Activated naive CD4-positive, alpha-beta T cell treated with anti-CD3 and anti-CD28 coated beads for 36 hours (primary cell): ENCODE measurements around the gene SF3A1. TPM values are rescaled to one million over a fixed set of nuclear protein-coding genes. Genes with fewer than 3 reads are reported as not detected.
"Not testable (repeated sequence)": the region's sequence is repeated elsewhere in the genome, so short reads cannot be mapped to it uniquely, and the experiment has no call there.

Experiments used
- CTCF ChIA-PET: fragments of 350-600 bp; sonication (Branson Sonifier 250); formaldehyde crosslinking; loops from one replicate; lab custom pipeline; 2021; ENCODE audit warnings: antibody characterized with exemption; lab: Charles Lee
- DNase-seq: peaks from one replicate; pipeline ENCODE4 v3.0.0-alpha.2; 2020
- H3K27ac Mint-ChIP-seq: one replicate; pipeline ENCODE4 v1.8.0; 2021; ENCODE audit warnings: mild to moderate bottlenecking, mixed read lengths
- H3K27me3 Mint-ChIP-seq: one replicate; pipeline ENCODE4 v1.8.0; 2021; ENCODE audit warnings: low read depth, mixed read lengths
- H3K36me3 Mint-ChIP-seq: one replicate; pipeline ENCODE4 v1.8.0; 2021; ENCODE audit warnings: low read depth, mixed read lengths
- H3K4me1 Mint-ChIP-seq: one replicate; pipeline ENCODE4 v1.8.0; 2021; ENCODE audit warnings: low read depth, mixed read lengths
- H3K4me3 Mint-ChIP-seq: one replicate; pipeline ENCODE4 v1.8.0; 2021; ENCODE audit warnings: mild to moderate bottlenecking, moderate library complexity, mixed read lengths
- H3K9me3 Mint-ChIP-seq: one replicate; pipeline ENCODE4 v1.8.0; 2021; ENCODE audit warnings: mixed read lengths
- intact Hi-C: fragments of 100-400 bp; cut with micrococcal nuclease; formaldehyde crosslinking; loops from one replicate; pipeline ENCODE4 v1.15.1; 2023
- total RNA-seq, 2 experiments: library from RNA; stranded (reverse); gene quantifications; one replicate each; pipeline ENCODE4 v1.2.3, GENCODE V29; 2021

SF3A1 gene
- total RNA-seq, 2 experiments from 2014 or later: 274 to 276 TPM

GRCh38 chr22:30340911-30341685 is 15.6 kb downstream of the SF3A1 start:
- CTCF ChIA-PET: interaction anchor here (1.0 to 1.4 kb wide), 3 partner anchors 28 to 54 kb away, joined by 3 read pairs; no protein-coding TSS in a partner anchor
- Mint-ChIP-seq H3K9me3 (no peaks in the 10 kb centered on the region), H3K4me1 (peaks cover 15% of the 10 kb centered on the region), H3K36me3 (peaks cover 74% of the 10 kb centered on the region), H3K27me3 (no peaks in the 10 kb centered on the region), H3K27ac (no peak overlapping the region), H3K4me3 (no peak overlapping the region)
- intact Hi-C loops: no loop called here
- no peak for DNase-seq

GRCh38 chr22:30338802-30339201 is 17.9 kb downstream of the SF3A1 start:
- Mint-ChIP-seq H3K27ac (no peak overlapping the region), H3K36me3 (peaks cover 78% of the 10 kb centered on the region), H3K27me3 (no peaks in the 10 kb centered on the region), H3K9me3 (no peaks in the 10 kb centered on the region), H3K4me1 (peaks cover 25% of the 10 kb centered on the region), H3K4me3 (no peak overlapping the region)
- no peak for DNase-seq
- CTCF ChIA-PET: no interaction called here
- intact Hi-C loops: no loop called here

GRCh38 chr22:30338341-30338740 is 18.4 kb downstream of the SF3A1 start:
- H3K9me3 Mint-ChIP-seq, H3K4me3 Mint-ChIP-seq, intact Hi-C loops, DNase-seq, H3K27ac Mint-ChIP-seq, H3K27me3 Mint-ChIP-seq, CTCF ChIA-PET: not testable (repeated sequence)
- Mint-ChIP-seq H3K36me3 (peaks cover 78% of the 10 kb centered on the region), H3K4me1 (peaks cover 28% of the 10 kb centered on the region)

- H3K9me3 Mint-ChIP-seq: no peaks in the 10 kb centered on the region
- no peaks in the 10 kb centered on the region for H3K27me3 Mint-ChIP-seq
- peaks cover 80% of the 10 kb centered on the region for H3K36me3 Mint-ChIP-seq
- H3K4me3 Mint-ChIP-seq: no peak overlapping the region
- intact Hi-C loops: no loop called here
- CTCF ChIA-PET: interaction anchor here (0.6 kb wide), 1 partner anchor 49 kb away, joined by 3 read pairs; no protein-coding TSS in a partner anchor
- H3K27ac Mint-ChIP-seq: peak overlapping the region; percentile 36
- H3K4me1 Mint-ChIP-seq: peaks cover 33% of the 10 kb centered on the region
- no peak for DNase-seq
These were observed 19.3 kb downstream of the SF3A1 start for GRCh38 chr22:30337461-30337778.

- no peaks in the 10 kb centered on the region for H3K27me3 Mint-ChIP-seq
- no peaks in the 10 kb centered on the region for H3K9me3 Mint-ChIP-seq
- no peak for DNase-seq
- intact Hi-C loops: no loop called here
- H3K36me3 Mint-ChIP-seq: peaks cover 80% of the 10 kb centered on the region
- H3K4me3 Mint-ChIP-seq: no peak overlapping the region
- peaks cover 33% of the 10 kb centered on the region for H3K4me1 Mint-ChIP-seq
- CTCF ChIA-PET: interaction anchor here (1.3 kb wide), 1 partner anchor 48 kb away, joined by 8 read pairs; no protein-coding TSS in a partner anchor
- H3K27ac Mint-ChIP-seq: peak overlapping the region; percentile 36
These were observed 19.8 kb downstream of the SF3A1 start for GRCh38 chr22:30336752-30337460.

- Mint-ChIP-seq H3K4me3 (no peak overlapping the region), H3K4me1 (peaks cover 33% of the 10 kb centered on the region)
- CTCF ChIA-PET: interaction anchor here (1.3 kb wide), 1 partner anchor 13 kb away, joined by 3 read pairs; no protein-coding TSS in a partner anchor
These were observed 21.5 kb downstream of the SF3A1 start for GRCh38 chr22:30335236-30335635.

GRCh38 chr22:30334646-30335045 is 22.0 kb downstream of the SF3A1 start:
- DNase-seq: no peak
- H3K36me3 Mint-ChIP-seq: peaks cover 70% of the 10 kb centered on the region
- H3K27me3 Mint-ChIP-seq: no peaks in the 10 kb centered on the region
- no peaks in the 10 kb centered on the region for H3K9me3 Mint-ChIP-seq
- CTCF ChIA-PET: interaction anchor here (0.7 to 1.3 kb wide), 2 partner anchors 11 to 14 kb away, joined by 3 read pairs; no protein-coding TSS in a partner anchor
- H3K4me1 Mint-ChIP-seq: peaks cover 33% of the 10 kb centered on the region
- peak overlapping the region; percentile 83 for H3K27ac Mint-ChIP-seq
- no peak overlapping the region for H3K4me3 Mint-ChIP-seq
- intact Hi-C loops: no loop called here

More at GRCh38 chr22:30335236-30335635, 21.5 kb downstream of the SF3A1 start:
- peak overlapping the region; percentile 83 for H3K27ac Mint-ChIP-seq
- intact Hi-C loops: no loop called here
- DNase-seq: no peak
- peaks cover 74% of the 10 kb centered on the region for H3K36me3 Mint-ChIP-seq
- no peaks in the 10 kb centered on the region for H3K27me3 Mint-ChIP-seq
- H3K9me3 Mint-ChIP-seq: no peaks in the 10 kb centered on the region

- Mint-ChIP-seq H3K36me3 (peaks cover 64% of the 10 kb centered on the region), H3K4me3 (no peak overlapping the region), H3K4me1 (peaks cover 33% of the 10 kb centered on the region), H3K9me3 (no peaks in the 10 kb centered on the region), H3K27ac (peak overlapping the region; percentile 78), H3K27me3 (no peaks in the 10 kb centered on the region)
- intact Hi-C loops: no loop called here
- CTCF ChIA-PET: interaction anchor here (0.5 kb wide), 1 partner anchor 20 kb away, joined by 3 read pairs; no protein-coding TSS in a partner anchor
- peak; percentile 73 for DNase-seq
These were observed 23.0 kb downstream of the SF3A1 start for GRCh38 chr22:30333707-30334087.

- Mint-ChIP-seq H3K9me3 (no peaks in the 10 kb centered on the region), H3K27me3 (no peaks in the 10 kb centered on the region), H3K27ac (peak overlapping the region; percentile 78), H3K36me3 (peaks cover 61% of the 10 kb centered on the region), H3K4me3 (no peak overlapping the region), H3K4me1 (peaks cover 33% of the 10 kb centered on the region)
- CTCF ChIA-PET: interaction anchor here (0.8 to 4.3 kb wide), 2 partner anchors 37 to 45 kb away, joined by 3 to 18 read pairs; partner anchors contain the start of gene CASTOR1
- no peak for DNase-seq
- intact Hi-C loops: no loop called here
These were observed 23.5 kb downstream of the SF3A1 start for GRCh38 chr22:30332994-30333706.

GRCh38 chr22:30332551-30332950 is 24.1 kb downstream of the SF3A1 start:
- intact Hi-C loops: no loop called here
- Mint-ChIP-seq H3K27me3 (no peaks in the 10 kb centered on the region), H3K4me3 (no peak overlapping the region), H3K9me3 (no peaks in the 10 kb centered on the region), H3K36me3 (peaks cover 56% of the 10 kb centered on the region), H3K4me1 (peaks cover 37% of the 10 kb centered on the region), H3K27ac (peak overlapping the region; percentile 78)
- CTCF ChIA-PET: interaction anchor here (0.7 to 4.3 kb wide), 3 partner anchors 37 to 52 kb away, joined by 3 to 18 read pairs (median 4); partner anchors contain the start of gene CASTOR1
- DNase-seq: no peak

- Mint-ChIP-seq H3K4me1 (peaks cover 42% of the 10 kb centered on the region), H3K9me3 (no peaks in the 10 kb centered on the region), H3K27ac (peak overlapping the region; percentile 46), H3K4me3 (no peak overlapping the region), H3K36me3 (peaks cover 22% of the 10 kb centered on the region), H3K27me3 (no peaks in the 10 kb centered on the region)
- CTCF ChIA-PET: interaction anchor here (1.0 to 2.6 kb wide), 4 partner anchors 18 to 208 kb away, joined by 3 to 19 read pairs (median 3); partner anchors contain the start of gene CASTOR1
- no peak for DNase-seq
- intact Hi-C loops: no loop called here
These were observed 28.1 kb downstream of the SF3A1 start for GRCh38 chr22:30328466-30329049.
